ENCODE data around the gene KCNIP1. TPM values are rescaled to one million over a fixed set of nuclear protein-coding genes. Genes with fewer than 3 reads are reported as not detected.

The KCNIP1 gene
- polyA plus RNA-seq, 1 donor from 2014 or later = 13.8 TPM

- H3K9me3 ChIP-seq (ENCODE audit: low read length) = no peaks in the 10 kb centered on the region
- H3K4me2 ChIP-seq (ENCODE audit: low read length) = no peak overlapping the region
- H3K79me2 ChIP-seq (replicated peaks; ENCODE audit: insufficient read depth, low read length) = no peaks in the 10 kb centered on the region
- TF ChIP-seq EP300 (conservative IDR thresholded peaks at IDR 0.05; ENCODE audit: poor library complexity, severe bottlenecking) (no peak), POLR2AphosphoS5 (IDR thresholded peaks at IDR 0.05) (no peak), EZH2 (IDR thresholded peaks at IDR 0.05; ENCODE audit: borderline replicate concordance, insufficient read depth, low read length, poor library complexity, severe bottlenecking) (no peak), TAF1 (IDR thresholded peaks at IDR 0.05; ENCODE audit: low read depth) (no peak), REST (IDR thresholded peaks at IDR 0.05; ENCODE audit: borderline replicate concordance) (no peak), RAD21 (conservative IDR thresholded peaks at IDR 0.05) (no peak), SMC3 (conservative IDR thresholded peaks at IDR 0.05; ENCODE audit: poor library complexity) (no peak), MXI1 (conservative IDR thresholded peaks at IDR 0.05; ENCODE audit: poor library complexity, severe bottlenecking) (no peak), CTCF (IDR thresholded peaks at IDR 0.05; ENCODE audit: poor library complexity, severe bottlenecking) (no peak)
- no peak overlapping the region for H3K4me3 ChIP-seq (ENCODE audit: low read length)
- no peak overlapping the region for H2AFZ ChIP-seq (ENCODE audit: low read depth, low read length)
- H4K20me1 ChIP-seq (ENCODE audit: insufficient read depth) = no peaks in the 10 kb centered on the region
- H3K27me3 ChIP-seq (ENCODE audit: insufficient read depth, low read depth, low read length) = no peaks in the 10 kb centered on the region
- no peak overlapping the region for H3K9ac ChIP-seq (ENCODE audit: low read length)
- no peaks in the 10 kb centered on the region for H3F3A ChIP-seq (ENCODE audit: insufficient read depth, low read length, poor library complexity, severe bottlenecking)
- no peaks in the 10 kb centered on the region for H3K36me3 ChIP-seq (ENCODE audit: insufficient read depth, low read length)
- H3K27ac ChIP-seq (ENCODE audit: low read length) = no peak overlapping the region
- no peaks in the 10 kb centered on the region for H3K9me2 ChIP-seq (ENCODE audit: insufficient read depth, low read length)
Measured at GRCh38 chr5:170486371-170486770, 17.4 kb upstream of the KCNIP1 start.

- Histone ChIP-seq H2AFZ (ENCODE audit: low read depth, low read length) (no peak overlapping the region), H3K9me2 (ENCODE audit: insufficient read depth, low read length) (no peaks in the 10 kb centered on the region), H3F3A (ENCODE audit: insufficient read depth, low read length, poor library complexity, severe bottlenecking) (no peaks in the 10 kb centered on the region), H3K27ac (ENCODE audit: low read length) (no peak overlapping the region), H3K36me3 (ENCODE audit: insufficient read depth, low read length) (no peaks in the 10 kb centered on the region), H3K4me3 (ENCODE audit: low read length) (no peak overlapping the region), H3K9ac (ENCODE audit: low read length) (no peak overlapping the region), H3K9me3 (ENCODE audit: low read length) (no peaks in the 10 kb centered on the region), H3K4me2 (ENCODE audit: low read length) (no peak overlapping the region), H3K79me2 (replicated peaks; ENCODE audit: insufficient read depth, low read length) (no peaks in the 10 kb centered on the region), H4K20me1 (ENCODE audit: insufficient read depth) (no peaks in the 10 kb centered on the region), H3K27me3 (ENCODE audit: insufficient read depth, low read depth, low read length) (no peaks in the 10 kb centered on the region)
- no peak for TF ChIP-seq EP300 (conservative IDR thresholded peaks at IDR 0.05; ENCODE audit: poor library complexity, severe bottlenecking)
- TF ChIP-seq MXI1 (conservative IDR thresholded peaks at IDR 0.05; ENCODE audit: poor library complexity, severe bottlenecking) = no peak
- TF ChIP-seq TAF1 (IDR thresholded peaks at IDR 0.05; ENCODE audit: low read depth) = no peak
- TF ChIP-seq CTCF (IDR thresholded peaks at IDR 0.05; ENCODE audit: poor library complexity, severe bottlenecking) = no peak
- no peak for TF ChIP-seq SMC3 (conservative IDR thresholded peaks at IDR 0.05; ENCODE audit: poor library complexity)
- TF ChIP-seq RAD21 (conservative IDR thresholded peaks at IDR 0.05) = no peak
- TF ChIP-seq EZH2 (IDR thresholded peaks at IDR 0.05; ENCODE audit: borderline replicate concordance, insufficient read depth, low read length, poor library complexity, severe bottlenecking) = no peak
- no peak for TF ChIP-seq REST (IDR thresholded peaks at IDR 0.05; ENCODE audit: borderline replicate concordance)
- no peak for TF ChIP-seq POLR2AphosphoS5 (IDR thresholded peaks at IDR 0.05)
Measured at GRCh38 chr5:170488570-170488969, 15.2 kb upstream of the KCNIP1 start.
